ENCODE data around the gene JPT2. TPM values are rescaled to one million over a fixed set of nuclear protein-coding genes. Genes with fewer than 3 reads are reported as not detected.
"Not testable (repeated sequence)": the region's sequence is repeated elsewhere in the genome, so short reads cannot be mapped to it uniquely, and the experiment has no call there.

Gene JPT2
- total and polyA plus RNA-seq, 3 donors from 2014 or later: 25.8 to 45.2 (median 27.9) TPM

DNA sequence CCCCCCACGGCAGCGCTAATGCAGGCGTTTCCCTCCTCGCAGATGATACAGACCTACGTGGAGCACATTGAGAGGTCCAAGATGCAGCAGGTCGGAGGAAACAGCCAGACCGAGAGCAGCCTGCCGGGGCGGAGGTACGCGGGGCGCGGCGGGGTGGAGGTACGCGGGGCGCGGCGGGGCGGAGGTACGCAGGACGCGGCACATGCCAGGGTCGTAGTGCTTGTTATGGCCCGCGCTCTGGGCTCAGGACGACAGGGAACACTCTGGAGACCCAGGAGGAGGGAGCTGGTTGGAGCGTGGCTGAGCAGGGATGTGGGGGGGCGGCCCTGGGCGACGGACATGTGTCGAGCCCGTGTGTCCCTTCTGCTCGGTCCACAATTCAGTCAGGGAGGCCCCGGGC lies 51.4 kb downstream of the JPT2 start:
- H3K4me1 ChIP-seq: no peaks in the 10 kb centered on the region
- 67 to 84% methylated on average over 24 to 35 of the region's 35 CpGs for WGBS, 2 donors
- intact Hi-C loops (cut with DNase I; ENCODE audit: low total_unique reads): no loop called here
- H3K27ac ChIP-seq: no peak overlapping the region
- no peaks in the 10 kb centered on the region for H3K9me3 ChIP-seq
- no peak for DNase-seq
- H3K4me3 ChIP-seq: no peak overlapping the region
- H3K36me3 ChIP-seq (ENCODE audit: low read depth, missing control alignments): no peaks in the 10 kb centered on the region
- TF ChIP-seq POLR2A (IDR thresholded peaks at IDR 0.05): no peak
- TF ChIP-seq, protein P1, sequence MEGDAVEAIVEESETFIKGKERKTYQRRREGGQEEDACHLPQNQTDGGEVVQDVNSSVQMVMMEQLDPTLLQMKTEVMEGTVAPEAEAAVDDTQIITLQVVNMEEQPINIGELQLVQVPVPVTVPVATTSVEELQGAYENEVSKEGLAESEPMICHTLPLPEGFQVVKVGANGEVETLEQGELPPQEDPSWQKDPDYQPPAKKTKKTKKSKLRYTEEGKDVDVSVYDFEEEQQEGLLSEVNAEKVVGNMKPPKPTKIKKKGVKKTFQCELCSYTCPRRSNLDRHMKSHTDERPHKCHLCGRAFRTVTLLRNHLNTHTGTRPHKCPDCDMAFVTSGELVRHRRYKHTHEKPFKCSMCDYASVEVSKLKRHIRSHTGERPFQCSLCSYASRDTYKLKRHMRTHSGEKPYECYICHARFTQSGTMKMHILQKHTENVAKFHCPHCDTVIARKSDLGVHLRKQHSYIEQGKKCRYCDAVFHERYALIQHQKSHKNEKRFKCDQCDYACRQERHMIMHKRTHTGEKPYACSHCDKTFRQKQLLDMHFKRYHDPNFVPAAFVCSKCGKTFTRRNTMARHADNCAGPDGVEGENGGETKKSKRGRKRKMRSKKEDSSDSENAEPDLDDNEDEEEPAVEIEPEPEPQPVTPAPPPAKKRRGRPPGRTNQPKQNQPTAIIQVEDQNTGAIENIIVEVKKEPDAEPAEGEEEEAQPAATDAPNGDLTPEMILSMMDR (IDR thresholded peaks at IDR 0.05): no peak
- no peaks in the 10 kb centered on the region for H3K27me3 ChIP-seq

GRCh38 chr16:1731073-1731472 lies 53.0 kb downstream of the JPT2 start:
- H3K4me3 ChIP-seq: no peak overlapping the region
- H3K27me3 ChIP-seq: no peaks in the 10 kb centered on the region
- WGBS, 2 donors: 93 to 95% methylated on average over 7 of the region's 7 CpGs
- H3K36me3 ChIP-seq (ENCODE audit: low read depth, missing control alignments): no peaks in the 10 kb centered on the region
- intact Hi-C loops (cut with DNase I; ENCODE audit: low total_unique reads): no loop called here
- H3K4me1 ChIP-seq: no peaks in the 10 kb centered on the region
- DNase-seq: no peak
- TF ChIP-seq POLR2A (IDR thresholded peaks at IDR 0.05): no peak
- TF ChIP-seq, protein P1 (IDR thresholded peaks at IDR 0.05): no peak
- H3K27ac ChIP-seq: no peak overlapping the region
- H3K9me3 ChIP-seq: no peaks in the 10 kb centered on the region

GRCh38 chr16:1731603-1732002 lies 53.5 kb downstream of the JPT2 start:
- H3K27me3 ChIP-seq: no peaks in the 10 kb centered on the region
- H3K27ac ChIP-seq: no peak overlapping the region
- WGBS, 2 donors: 79 to 88% methylated on average over 6 to 7 of the region's 7 CpGs
- H3K36me3 ChIP-seq (ENCODE audit: low read depth, missing control alignments): no peaks in the 10 kb centered on the region
- H3K4me3 ChIP-seq: no peak overlapping the region
- no peak for DNase-seq
- no peaks in the 10 kb centered on the region for H3K4me1 ChIP-seq
- H3K9me3 ChIP-seq: no peaks in the 10 kb centered on the region
- no peak for TF ChIP-seq POLR2A (IDR thresholded peaks at IDR 0.05)
- intact Hi-C loops (cut with DNase I; ENCODE audit: low total_unique reads): no loop called here

- Histone ChIP-seq H3K4me3 (no peak overlapping the region), H3K9me3 (no peaks in the 10 kb centered on the region), H3K36me3 (ENCODE audit: low read depth, missing control alignments) (no peaks in the 10 kb centered on the region), H3K4me1 (no peaks in the 10 kb centered on the region), H3K27me3 (no peaks in the 10 kb centered on the region), H3K27ac (no peak overlapping the region)
- intact Hi-C loops (cut with DNase I; ENCODE audit: low total_unique reads): no loop called here
- no peak for TF ChIP-seq POLR2A (IDR thresholded peaks at IDR 0.05)
- TF ChIP-seq, protein P1 (IDR thresholded peaks at IDR 0.05): no peak
- DNase-seq: no peak
- 81% methylated on average over 9 to 14 of the region's 14 CpGs for WGBS, 2 donors
Observed at GRCh38 chr16:1732071-1732470, 54.0 kb downstream of the JPT2 start.

DNA sequence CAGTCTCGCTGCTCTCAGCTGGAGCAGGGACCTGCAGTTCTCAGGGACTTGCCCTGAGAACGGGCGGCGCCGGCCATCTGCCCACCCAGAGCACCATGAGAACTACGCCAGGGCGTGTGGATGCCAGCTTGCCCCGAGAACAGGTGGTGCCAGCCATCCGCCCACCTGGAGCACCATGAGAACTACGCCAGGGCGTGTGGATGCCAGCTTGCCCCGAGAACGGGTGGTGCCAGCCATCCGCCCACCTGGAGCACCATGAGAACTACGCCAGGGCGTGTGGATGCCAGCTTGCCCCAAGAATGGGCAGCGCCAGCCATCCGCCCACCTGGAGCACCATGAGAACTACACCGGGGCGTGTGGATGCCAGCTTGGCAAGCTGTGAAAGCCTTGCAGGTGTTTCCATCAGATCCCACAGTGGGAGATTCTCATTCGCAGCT lies 54.5 kb downstream of the JPT2 start:
- H3K4me3 ChIP-seq; H3K36me3 ChIP-seq (ENCODE audit: low read depth, missing control alignments); intact Hi-C loops (cut with DNase I; ENCODE audit: low total_unique reads); H3K4me1 ChIP-seq; H3K27me3 ChIP-seq; DNase-seq; H3K27ac ChIP-seq; H3K9me3 ChIP-seq: not testable (repeated sequence)
- WGBS, 2 donors: 84 to 95% methylated on average over 11 to 20 of the region's 21 CpGs

DNA sequence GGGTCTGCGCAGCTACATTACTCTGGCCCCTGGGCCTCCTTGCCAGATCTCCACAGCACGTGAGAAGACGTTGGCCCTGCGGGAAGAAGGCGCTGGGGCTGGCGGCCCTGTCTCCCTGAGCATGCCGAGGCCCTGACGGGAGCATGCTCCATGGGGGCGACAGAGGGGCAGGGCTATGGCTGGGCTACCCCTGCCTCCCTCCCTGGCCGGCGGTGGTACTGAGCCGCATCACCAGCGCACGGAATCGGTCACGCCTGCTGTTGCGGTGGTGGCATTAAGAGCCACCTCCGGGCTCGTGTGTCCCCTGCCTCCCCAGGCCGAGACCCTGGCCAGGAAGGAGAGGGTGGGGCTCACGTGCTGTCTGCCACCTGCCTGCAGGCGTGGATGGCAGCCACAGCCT lies 56.0 kb downstream of the JPT2 start:
- intact Hi-C loops (cut with DNase I; ENCODE audit: low total_unique reads): no loop called here
- no peak for DNase-seq
- H3K9me3 ChIP-seq: no peaks in the 10 kb centered on the region
- H3K4me3 ChIP-seq: no peak overlapping the region
- no peaks in the 10 kb centered on the region for H3K27me3 ChIP-seq
- H3K4me1 ChIP-seq: no peaks in the 10 kb centered on the region
- no peak for TF ChIP-seq POLR2A (IDR thresholded peaks at IDR 0.05)
- TF ChIP-seq, protein P1 (IDR thresholded peaks at IDR 0.05): no peak
- no peak overlapping the region for H3K27ac ChIP-seq
- 92% methylated on average over 22 of the region's 22 CpGs; no CpG with 5 or more reads in 1 of the 2 donors for WGBS, 2 donors
- H3K36me3 ChIP-seq (ENCODE audit: low read depth, missing control alignments): no peaks in the 10 kb centered on the region
